Loucy (cell line): ENCODE measurements around the gene AVL9.

ENCODE experiments used
- H2AFZ ChIP-seq: fragments of 200-600 bp; sonication (generic); 2 replicates; pipeline ENCODE4 v1.6.0; 2016; ENCODE audit warnings: antibody characterized with exemption, mild to moderate bottlenecking, low read length, moderate library complexity
- H3F3A ChIP-seq: fragments of 200-600 bp; 2 replicates; pipeline ENCODE4 v1.6.0; 2016; ENCODE audit warnings: antibody characterized with exemption, low read depth, mild to moderate bottlenecking
- H3K27me3 ChIP-seq: fragments of 200-600 bp; sonication (generic); 2 replicates; pipeline ENCODE4 v1.6.1; 2014; ENCODE audit warnings: low read length, mild to moderate bottlenecking; ENCODE audit not compliant: insufficient read depth, poor library complexity, severe bottlenecking
- H3K36me3 ChIP-seq: fragments of 200-600 bp; sonication (generic); 2 replicates; pipeline ENCODE4 v1.6.1; 2016; ENCODE audit warnings: low read length; ENCODE audit not compliant: insufficient read depth
- H3K4me1 ChIP-seq: fragments of 200-600 bp; sonication (generic); 2 replicates; pipeline ENCODE4 v1.5.1; 2014; ENCODE audit warnings: low read length, mild to moderate bottlenecking; ENCODE audit not compliant: insufficient read depth, poor library complexity, severe bottlenecking
- H3K4me2 ChIP-seq: fragments of 200-600 bp; sonication (generic); 2 replicates; pipeline ENCODE4 v1.6.0; 2014; ENCODE audit warnings: antibody characterized with exemption, low read length, low read depth, mild to moderate bottlenecking; ENCODE audit not compliant: poor library complexity, severe bottlenecking
- H3K4me3 ChIP-seq: fragments of 200-600 bp; sonication (generic); 2 replicates; pipeline ENCODE4 v1.5.1; 2014; ENCODE audit warnings: low read length, mild to moderate bottlenecking, mixed read lengths; ENCODE audit not compliant: poor library complexity, severe bottlenecking
- H3K79me2 ChIP-seq: fragments of 200-600 bp; sonication (generic); 2 replicates; pipeline ENCODE4 v1.6.1; 2014; ENCODE audit warnings: low read length; ENCODE audit not compliant: insufficient read depth
- H3K9ac ChIP-seq: fragments of 200-600 bp; sonication (generic); 2 replicates; pipeline ENCODE4 v1.6.0; 2014; ENCODE audit warnings: mild to moderate bottlenecking, low read depth, low read length, moderate library complexity; ENCODE audit not compliant: poor library complexity, severe bottlenecking
- H3K9me2 ChIP-seq: fragments of 200-600 bp; sonication (generic); replicated peaks from 2 replicates; pipeline ENCODE4 v1.6.1; 2016; ENCODE audit warnings: low read depth, low read length, mixed read lengths
- H3K9me3 ChIP-seq: fragments of 200-600 bp; sonication (generic); 2 replicates; pipeline ENCODE4 v1.6.1; 2014; ENCODE audit warnings: mild to moderate bottlenecking, antibody characterized with exemption, low read length, low read depth; ENCODE audit not compliant: insufficient read depth
- H4K20me1 ChIP-seq: fragments of 200-600 bp; sonication (generic); 2 replicates; pipeline ENCODE4 v1.6.0; 2014; ENCODE audit warnings: antibody characterized with exemption, low read length, mild to moderate bottlenecking; ENCODE audit not compliant: insufficient read depth, poor library complexity, severe bottlenecking
- EZH2phosphoT487 ChIP-seq: fragments of 200-600 bp; IDR thresholded peaks from 2 replicates; pipeline ENCODE4 v1.6.1; 2018; ENCODE audit warnings: antibody characterized with exemption, mild to moderate bottlenecking, moderate library complexity, borderline replicate concordance
- TF ChIP-seq, protein P1 (sequence below): fragments of 200-600 bp; sonication (generic); conservative IDR thresholded peaks from 2 replicates; pipeline ENCODE4 v1.5.1; 2014; ENCODE audit warnings: mild to moderate bottlenecking, antibody characterized with exemption, low read length

AVL9 gene

DNA sequence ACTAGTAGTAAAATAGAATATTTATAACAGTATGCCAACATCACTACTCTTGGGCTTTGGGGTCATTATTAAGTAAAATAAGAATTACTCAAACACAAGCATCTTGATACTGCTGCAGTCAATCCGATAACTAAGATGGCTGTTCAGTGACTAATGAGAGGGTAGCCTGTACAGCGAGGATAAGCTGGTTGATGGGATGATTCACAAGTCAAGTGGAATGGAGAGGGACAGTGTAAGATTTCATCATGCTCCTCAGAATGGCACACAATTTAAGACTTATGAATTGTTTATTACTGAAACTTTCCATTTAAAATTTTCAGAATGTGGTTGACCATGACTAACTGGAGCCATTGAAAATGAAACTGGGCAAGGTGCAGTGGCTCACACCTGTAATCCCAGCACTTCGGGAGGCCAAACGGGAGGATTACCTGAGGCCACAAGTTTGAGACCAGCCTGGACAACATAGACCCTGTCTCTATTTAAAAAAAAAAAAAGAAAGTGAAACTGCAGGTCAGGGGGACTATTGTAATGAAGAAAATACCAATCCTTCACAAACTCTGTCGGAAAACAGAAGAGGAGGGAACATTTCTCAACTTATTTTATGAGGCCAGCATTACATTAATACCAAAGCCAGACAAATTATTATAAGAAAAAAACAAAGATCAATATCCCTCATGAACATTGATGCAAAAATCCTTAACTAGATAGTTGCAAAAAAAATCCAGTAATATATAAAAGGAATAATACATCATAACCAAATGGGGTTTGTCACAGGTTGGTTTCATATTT is 11.2 kb downstream of the AVL9 start:
- H3F3A ChIP-seq, result no peaks in the 10 kb centered on the region
- peaks cover 95% of the 10 kb centered on the region for H3K79me2 ChIP-seq
- peak overlapping the region; percentile 25 for H3K4me2 ChIP-seq
- H3K9ac ChIP-seq, result no peak overlapping the region
- peaks cover 19% of the 10 kb centered on the region for H3K4me1 ChIP-seq
- 0 out of 2 replicates have a peak, but pooled peaks cover 3% of the 10 kb centered on the region for H3K36me3 ChIP-seq
- H4K20me1 ChIP-seq, result peaks cover 59% of the 10 kb centered on the region
- H3K27me3 ChIP-seq, result no peaks in the 10 kb centered on the region
- H3K4me3 ChIP-seq, result no peak overlapping the region
- no peaks in the 10 kb centered on the region for H3K9me2 ChIP-seq
- no peaks in the 10 kb centered on the region for H3K9me3 ChIP-seq
- no peak overlapping the region for H2AFZ ChIP-seq
- no peak for TF ChIP-seq EZH2phosphoT487
- TF ChIP-seq, protein P1, sequence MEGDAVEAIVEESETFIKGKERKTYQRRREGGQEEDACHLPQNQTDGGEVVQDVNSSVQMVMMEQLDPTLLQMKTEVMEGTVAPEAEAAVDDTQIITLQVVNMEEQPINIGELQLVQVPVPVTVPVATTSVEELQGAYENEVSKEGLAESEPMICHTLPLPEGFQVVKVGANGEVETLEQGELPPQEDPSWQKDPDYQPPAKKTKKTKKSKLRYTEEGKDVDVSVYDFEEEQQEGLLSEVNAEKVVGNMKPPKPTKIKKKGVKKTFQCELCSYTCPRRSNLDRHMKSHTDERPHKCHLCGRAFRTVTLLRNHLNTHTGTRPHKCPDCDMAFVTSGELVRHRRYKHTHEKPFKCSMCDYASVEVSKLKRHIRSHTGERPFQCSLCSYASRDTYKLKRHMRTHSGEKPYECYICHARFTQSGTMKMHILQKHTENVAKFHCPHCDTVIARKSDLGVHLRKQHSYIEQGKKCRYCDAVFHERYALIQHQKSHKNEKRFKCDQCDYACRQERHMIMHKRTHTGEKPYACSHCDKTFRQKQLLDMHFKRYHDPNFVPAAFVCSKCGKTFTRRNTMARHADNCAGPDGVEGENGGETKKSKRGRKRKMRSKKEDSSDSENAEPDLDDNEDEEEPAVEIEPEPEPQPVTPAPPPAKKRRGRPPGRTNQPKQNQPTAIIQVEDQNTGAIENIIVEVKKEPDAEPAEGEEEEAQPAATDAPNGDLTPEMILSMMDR, result no peak

DNA sequence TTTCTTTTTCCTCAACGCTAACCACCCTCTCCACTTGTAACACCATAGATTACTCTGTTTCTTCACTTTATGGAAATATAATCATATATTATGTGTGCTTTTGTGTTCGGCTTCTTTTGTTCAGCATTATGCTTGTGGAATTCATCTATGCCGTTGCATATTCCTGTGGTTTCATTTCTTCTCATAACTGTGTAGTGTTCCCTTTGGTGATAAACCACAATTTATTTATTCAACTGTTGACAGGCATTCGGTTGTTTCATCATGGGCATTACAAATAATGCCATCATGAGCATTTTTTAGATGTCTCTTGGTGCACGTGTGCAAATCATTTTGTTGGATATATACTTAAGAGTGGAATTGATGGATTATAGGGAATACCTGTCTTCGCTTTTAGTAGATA is 12.1 kb downstream of the AVL9 start:
- Histone ChIP-seq H3K27me3 (no peaks in the 10 kb centered on the region), H3K9me2 (no peaks in the 10 kb centered on the region), H3K9me3 (no peaks in the 10 kb centered on the region), H3K9ac (no peak overlapping the region), H4K20me1 (peaks cover 56% of the 10 kb centered on the region), H3K4me2 (no peak overlapping the region), H3F3A (no peaks in the 10 kb centered on the region), H3K79me2 (peaks cover 95% of the 10 kb centered on the region), H2AFZ (no peak overlapping the region), H3K4me3 (no peak overlapping the region), H3K36me3 (0 out of 2 replicates have a peak, but pooled peaks cover 3% of the 10 kb centered on the region), H3K4me1 (peaks cover 16% of the 10 kb centered on the region)
- no peak for TF ChIP-seq EZH2phosphoT487
- TF ChIP-seq, protein P1, result no peak

DNA sequence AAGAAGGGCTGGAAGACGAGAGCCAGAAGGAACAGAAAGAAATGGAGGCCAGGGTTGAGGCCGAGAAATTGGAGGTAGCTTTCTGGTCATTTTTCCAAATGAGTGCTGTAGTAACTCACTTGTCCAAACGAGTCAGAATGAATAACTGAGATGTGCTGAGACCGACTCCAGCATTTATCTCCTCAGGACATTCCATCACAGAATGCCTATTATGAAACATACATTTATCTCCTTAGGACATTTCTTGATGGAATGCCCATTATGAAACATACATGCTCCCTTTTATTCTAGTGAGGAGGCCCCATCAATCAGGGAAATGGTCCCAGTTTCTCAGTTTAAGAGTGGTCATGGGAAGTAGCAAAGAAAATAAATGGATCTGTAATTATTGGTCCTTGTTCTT is 16.5 kb downstream of the AVL9 start:
- peaks cover 85% of the 10 kb centered on the region for H3K79me2 ChIP-seq
- peaks cover 6% of the 10 kb centered on the region for H3K4me1 ChIP-seq
- TF ChIP-seq EZH2phosphoT487, result no peak
- TF ChIP-seq, protein P1, result no peak
- peaks cover 6% of the 10 kb centered on the region for H3K36me3 ChIP-seq
- H3K4me2 ChIP-seq, result no peak overlapping the region
- H3F3A ChIP-seq, result no peaks in the 10 kb centered on the region
- H3K9me2 ChIP-seq, result no peaks in the 10 kb centered on the region
- H4K20me1 ChIP-seq, result peaks cover 25% of the 10 kb centered on the region
- H2AFZ ChIP-seq, result no peak overlapping the region
- H3K27me3 ChIP-seq, result no peaks in the 10 kb centered on the region
- no peak overlapping the region for H3K9ac ChIP-seq
- H3K9me3 ChIP-seq, result no peaks in the 10 kb centered on the region; the same call in 1 of the 2 replicates
- no peak overlapping the region for H3K4me3 ChIP-seq
